Thyroid gland (tissue), 4 donors: ENCODE data around the gene TYMS. TPM values are rescaled to one million over a fixed set of nuclear protein-coding genes. Genes with fewer than 3 reads are reported as not detected.

Source experiments
- DNase-seq, 2 donors: peaks; one replicate each; pipeline ENCODE4 v3.0.0-alpha.2; 2019
- H3K27ac ChIP-seq, 3 donors: fragments of 200-600 bp; sonication (generic); 1 replicate in 2 of 3; 2 replicates in 1 of 3; pipeline ENCODE4 v1.5.1; 2016 to 2019; ENCODE audit warnings: mild to moderate bottlenecking in 1 of 3, moderate library complexity in 1 of 3
- H3K27me3 ChIP-seq: fragments of 200-600 bp; sonication (generic); one replicate; pipeline ENCODE4 v1.5.1; 2019
- H3K36me3 ChIP-seq, 2 donors: fragments of 200-600 bp; sonication (generic); one replicate each; pipeline ENCODE4 v1.5.1; 2016 to 2019
- H3K4me1 ChIP-seq, 2 donors: fragments of 200-600 bp; sonication (generic); one replicate each; pipeline ENCODE4 v1.5.1; 2017 to 2019
- H3K4me3 ChIP-seq, 3 donors: fragments of 200-600 bp; sonication (generic); replicated peaks in 1 of 3; 1 replicate in 2 of 3; 2 replicates in 1 of 3; pipeline ENCODE4 v1.5.1; 2016; ENCODE audit warnings: mild to moderate bottlenecking in 1 of 3
- H3K9me3 ChIP-seq: fragments of 200-600 bp; sonication (generic); one replicate; pipeline ENCODE4 v1.5.1; 2017
- POLR2A ChIP-seq, 2 donors: fragments of 450-650 bp; IDR thresholded peaks; one replicate each; pipeline ENCODE4 v1.6.1; 2017; ENCODE audit warnings: antibody characterized with exemption in 2 of 2, mild to moderate bottlenecking in 2 of 2, moderate library complexity in 1 of 2
- WGBS, 2 donors: methylation state at CpG; one replicate each; pipeline ENCODE4 v1.1.5; 2017; 5-methylcytosine and 5-hydroxymethylcytosine counted together
- intact Hi-C: fragments of 100-400 bp; cut with DNase I; formaldehyde crosslinking; loops from one replicate; pipeline ENCODE4 v1.15.1; 2023
- total RNA-seq, 4 donors: library from RNA; depleted of rRNA; stranded (reverse); fragments of >200 nt; gene quantifications; one replicate each; pipeline ENCODE4 v1.2.3, GENCODE V29; 2016
- TF ChIP-seq, protein P1 (sequence below), 6 experiments: fragments of 200-600 bp in 3 of 6; fragments of 450-650 bp in 3 of 6; sonication (generic) in 3 of 6; IDR thresholded peaks; one replicate each; pipeline ENCODE4 v1.5.1; 2016 to 2019; ENCODE audit warnings: antibody characterized with exemption in 6 of 6, mild to moderate bottlenecking in 2 of 6, inconsistent platforms in 1 of 6, moderate library complexity in 1 of 6

TYMS gene
- 1 to 10 TPM in 2 of 4 donors, under 1 TPM in 1, not detected in 1; 0.67 to 2.1 (median 1.8) TPM for total RNA-seq

DNA sequence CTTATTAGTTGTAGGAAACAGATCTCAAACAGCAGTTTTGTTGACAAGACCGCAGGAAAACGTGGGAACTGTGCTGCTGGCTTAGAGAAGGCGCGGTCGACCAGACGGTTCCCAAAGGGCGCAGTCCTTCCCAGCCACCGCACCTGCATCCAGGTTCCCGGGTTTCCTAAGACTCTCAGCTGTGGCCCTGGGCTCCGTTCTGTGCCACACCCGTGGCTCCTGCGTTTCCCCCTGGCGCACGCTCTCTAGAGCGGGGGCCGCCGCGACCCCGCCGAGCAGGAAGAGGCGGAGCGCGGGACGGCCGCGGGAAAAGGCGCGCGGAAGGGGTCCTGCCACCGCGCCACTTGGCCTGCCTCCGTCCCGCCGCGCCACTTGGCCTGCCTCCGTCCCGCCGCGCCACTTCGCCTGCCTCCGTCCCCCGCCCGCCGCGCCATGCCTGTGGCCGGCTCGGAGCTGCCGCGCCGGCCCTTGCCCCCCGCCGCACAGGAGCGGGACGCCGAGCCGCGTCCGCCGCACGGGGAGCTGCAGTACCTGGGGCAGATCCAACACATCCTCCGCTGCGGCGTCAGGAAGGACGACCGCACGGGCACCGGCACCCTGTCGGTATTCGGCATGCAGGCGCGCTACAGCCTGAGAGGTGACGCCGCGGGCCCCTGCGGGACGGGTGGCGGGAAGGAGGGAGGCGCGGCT lies at the start of gene TYMS:
Gene TYMS, plus strand, starts transcription at position 343 of the 690 bp plus-strand sequence. Its CDS starts 90 bp downstream, at position 433.
- H3K27me3 ChIP-seq: no peaks in the 10 kb centered on the region
- peak; percentile 24 to 27 for DNase-seq
- peak within 1 kb of the TSS; percentile 7 to 58 (median 8) for H3K4me3 ChIP-seq
- TF ChIP-seq POLR2A (IDR thresholded peaks at IDR 0.05): no peak
- TF ChIP-seq, protein P1, sequence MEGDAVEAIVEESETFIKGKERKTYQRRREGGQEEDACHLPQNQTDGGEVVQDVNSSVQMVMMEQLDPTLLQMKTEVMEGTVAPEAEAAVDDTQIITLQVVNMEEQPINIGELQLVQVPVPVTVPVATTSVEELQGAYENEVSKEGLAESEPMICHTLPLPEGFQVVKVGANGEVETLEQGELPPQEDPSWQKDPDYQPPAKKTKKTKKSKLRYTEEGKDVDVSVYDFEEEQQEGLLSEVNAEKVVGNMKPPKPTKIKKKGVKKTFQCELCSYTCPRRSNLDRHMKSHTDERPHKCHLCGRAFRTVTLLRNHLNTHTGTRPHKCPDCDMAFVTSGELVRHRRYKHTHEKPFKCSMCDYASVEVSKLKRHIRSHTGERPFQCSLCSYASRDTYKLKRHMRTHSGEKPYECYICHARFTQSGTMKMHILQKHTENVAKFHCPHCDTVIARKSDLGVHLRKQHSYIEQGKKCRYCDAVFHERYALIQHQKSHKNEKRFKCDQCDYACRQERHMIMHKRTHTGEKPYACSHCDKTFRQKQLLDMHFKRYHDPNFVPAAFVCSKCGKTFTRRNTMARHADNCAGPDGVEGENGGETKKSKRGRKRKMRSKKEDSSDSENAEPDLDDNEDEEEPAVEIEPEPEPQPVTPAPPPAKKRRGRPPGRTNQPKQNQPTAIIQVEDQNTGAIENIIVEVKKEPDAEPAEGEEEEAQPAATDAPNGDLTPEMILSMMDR (IDR thresholded peaks at IDR 0.05): no peak
- 0 to 5% methylated on average over 7 to 8 of the region's 79 CpGs for WGBS, 2 donors
- peaks cover 0 to 5% of the 10 kb centered on the region in 2 donors for H3K4me1 ChIP-seq
- H3K36me3 ChIP-seq: no peaks in the 10 kb centered on the region
- no peaks in the 10 kb centered on the region for H3K9me3 ChIP-seq
- peak within 1 kb of the TSS in 1 of 3 donors; percentile 13 for H3K27ac ChIP-seq
- intact Hi-C loops: no loop called here

DNA sequence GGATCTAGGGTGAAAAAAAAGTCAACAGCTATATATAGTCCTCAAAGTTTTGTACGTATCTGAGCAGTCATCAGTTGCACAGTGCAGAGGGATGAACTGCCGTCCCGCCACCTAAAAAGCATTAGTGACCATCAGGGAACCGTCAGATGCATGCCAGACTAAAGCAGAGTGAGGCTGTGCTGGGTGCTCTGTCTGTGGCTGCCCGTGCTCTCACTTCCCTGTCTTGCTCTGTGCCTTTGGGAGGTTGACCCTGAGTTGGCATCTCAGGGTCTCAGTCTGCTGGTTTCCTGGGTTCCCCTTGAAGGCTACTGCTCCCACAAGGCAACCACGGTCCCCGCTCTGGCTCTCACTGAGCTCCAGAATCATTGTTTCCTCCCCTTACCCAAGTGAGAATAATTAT lies 49.5 kb upstream of the TYMS start:
- no peak overlapping the region for H3K4me3 ChIP-seq
- no peaks in the 10 kb centered on the region for H3K9me3 ChIP-seq
- H3K4me1 ChIP-seq: no peaks in the 10 kb centered on the region
- intact Hi-C loops: no loop called here
- no peak for DNase-seq
- 88 to 90% methylated on average over 7 of the region's 7 CpGs for WGBS, 2 donors
- no peaks in the 10 kb centered on the region for H3K27me3 ChIP-seq
- H3K36me3 ChIP-seq: no peaks in the 10 kb centered on the region
- TF ChIP-seq POLR2A (IDR thresholded peaks at IDR 0.05): no peak
- TF ChIP-seq, protein P1 (IDR thresholded peaks at IDR 0.05): no peak
- no peak overlapping the region for H3K27ac ChIP-seq

DNA sequence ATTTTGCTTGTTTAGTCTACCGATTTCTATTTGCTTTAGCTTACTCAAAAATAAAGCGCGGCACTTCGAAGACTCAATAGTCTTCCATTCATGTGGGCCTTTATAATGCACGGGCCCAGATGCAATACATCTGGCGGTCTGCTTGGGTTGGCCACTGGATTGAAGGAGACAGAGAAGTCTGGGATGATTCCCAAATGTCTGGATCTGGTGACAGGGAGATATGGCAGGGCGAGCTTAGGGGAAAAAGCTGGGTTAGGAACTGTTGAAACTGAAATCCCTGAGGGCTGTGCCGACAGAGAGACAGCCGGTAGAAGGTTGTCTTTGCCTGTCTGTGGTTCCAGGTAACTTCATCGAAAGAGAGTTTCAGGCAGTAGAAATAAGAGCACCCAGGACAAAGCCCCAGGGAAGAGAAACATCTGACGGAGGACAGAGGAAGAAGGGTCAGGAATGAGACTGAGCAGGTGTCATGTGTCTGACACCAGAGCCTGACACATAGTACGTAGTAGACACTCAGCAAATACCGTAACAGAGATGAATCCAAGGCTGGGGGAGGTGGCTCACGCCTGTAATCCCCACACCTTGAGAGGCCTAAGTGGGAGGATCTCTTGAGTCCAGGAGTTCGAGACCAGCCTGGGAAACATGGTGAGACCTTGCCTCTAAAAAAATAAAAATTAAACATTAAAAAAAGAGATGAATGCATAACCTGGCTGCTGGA lies 47.1 kb upstream of the TYMS start:
- Histone ChIP-seq H3K9me3 (no peaks in the 10 kb centered on the region), H3K27me3 (no peaks in the 10 kb centered on the region), H3K4me1 (no peaks in the 10 kb centered on the region), H3K4me3 (no peak overlapping the region), H3K27ac (no peak overlapping the region), H3K36me3 (no peaks in the 10 kb centered on the region)
- 83 to 91% methylated on average over 15 of the region's 15 CpGs for WGBS, 2 donors
- TF ChIP-seq, protein P1 (IDR thresholded peaks at IDR 0.05): no peak
- no peak for TF ChIP-seq POLR2A (IDR thresholded peaks at IDR 0.05)
- intact Hi-C loops: loop anchor here (10.0 kb wide), 1 partner anchor 326 kb away; no protein-coding TSS in a partner anchor
- DNase-seq: no peak

DNA sequence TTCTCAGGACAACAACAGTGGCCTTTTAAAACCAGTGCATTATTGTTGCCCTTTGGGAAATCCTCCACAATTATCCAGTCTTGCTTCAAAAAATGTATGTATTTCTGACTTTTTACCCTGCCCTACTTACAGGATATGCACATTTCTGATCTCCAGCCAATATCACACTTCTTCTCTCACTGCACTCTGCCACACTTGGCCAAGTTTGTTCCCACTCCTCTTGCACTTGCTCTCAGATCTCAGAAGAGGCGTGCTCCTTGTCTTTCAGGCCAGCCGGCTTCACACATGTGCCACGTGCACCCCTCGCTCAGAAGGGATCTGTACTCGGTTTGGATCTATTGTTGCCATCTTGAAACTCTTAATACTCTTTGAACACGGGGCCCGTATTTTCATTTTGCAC lies 45.3 kb upstream of the TYMS start:
- intact Hi-C loops: loop anchor here (10.0 kb wide), 1 partner anchor 327 kb away; no protein-coding TSS in a partner anchor
- no peak overlapping the region for H3K27ac ChIP-seq
- 48 to 56% methylated on average over 7 of the region's 7 CpGs for WGBS, 2 donors
- no peaks in the 10 kb centered on the region for H3K9me3 ChIP-seq
- no peak overlapping the region for H3K4me3 ChIP-seq
- TF ChIP-seq, protein P1 (IDR thresholded peaks at IDR 0.05): no peak
- no peak for TF ChIP-seq POLR2A (IDR thresholded peaks at IDR 0.05)
- H3K4me1 ChIP-seq: no peaks in the 10 kb centered on the region
- DNase-seq: peak; percentile 16 to 30
- H3K36me3 ChIP-seq: no peaks in the 10 kb centered on the region
- no peaks in the 10 kb centered on the region for H3K27me3 ChIP-seq

DNA sequence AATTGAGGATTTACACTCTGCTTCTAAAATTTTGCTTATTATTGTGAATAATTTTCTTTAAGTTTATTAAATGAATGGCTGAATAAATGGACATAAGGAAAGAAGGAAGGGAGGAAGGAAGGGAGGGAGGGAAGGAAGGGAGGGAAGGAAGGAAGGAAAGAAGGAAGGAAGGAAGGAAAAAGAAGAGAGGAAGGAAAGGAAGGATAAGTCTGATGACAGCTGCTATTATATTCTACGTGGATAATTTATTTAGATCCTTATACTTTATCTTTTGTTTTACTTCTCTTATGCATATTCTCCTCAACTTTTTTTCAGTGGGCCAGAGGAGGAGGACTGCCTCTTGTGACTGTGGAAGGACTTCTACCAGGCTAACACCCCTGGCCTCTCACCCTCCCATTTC lies 43.3 kb upstream of the TYMS start:
- intact Hi-C loops: loop anchor here (10.0 kb wide), 1 partner anchor 329 kb away; no protein-coding TSS in a partner anchor

More for the DNA sequence above, 43.3 kb upstream of the TYMS start:
- H3K9me3 ChIP-seq: no peaks in the 10 kb centered on the region
- no peaks in the 10 kb centered on the region for H3K4me1 ChIP-seq
- no peaks in the 10 kb centered on the region for H3K27me3 ChIP-seq
- no peaks in the 10 kb centered on the region for H3K36me3 ChIP-seq
- 69 to 79% methylated on average over 1 of the region's 1 CpG for WGBS, 2 donors
- DNase-seq: no peak
- TF ChIP-seq POLR2A (IDR thresholded peaks at IDR 0.05): no peak
- TF ChIP-seq, protein P1 (IDR thresholded peaks at IDR 0.05): no peak
- H3K4me3 ChIP-seq: no peak overlapping the region
- no peak overlapping the region for H3K27ac ChIP-seq
